Fibroblast of lung (primary cell): ENCODE measurements around the gene KRTAP19-7.

Source experiments
- EZH2 ChIP-seq: IDR thresholded peaks from 2 replicates; pipeline ENCODE4 v1.5.1; 2012; ENCODE audit warnings: low read length, control low read depth, mild to moderate bottlenecking; ENCODE audit errors: missing control alignments
- TF ChIP-seq, protein P1 (sequence below), 2 donors: IDR thresholded peaks in 1 of 2; conservative IDR thresholded peaks in 1 of 2; 1 replicate in 1 of 2; 2 replicates in 1 of 2; pipeline ENCODE4 v1.5.1; 2011 to 2012; ENCODE audit warnings: low read length in 2 of 2, control low read depth in 1 of 2, inconsistent platforms in 1 of 2, low read depth in 1 of 2, mild to moderate bottlenecking in 1 of 2

DNA sequence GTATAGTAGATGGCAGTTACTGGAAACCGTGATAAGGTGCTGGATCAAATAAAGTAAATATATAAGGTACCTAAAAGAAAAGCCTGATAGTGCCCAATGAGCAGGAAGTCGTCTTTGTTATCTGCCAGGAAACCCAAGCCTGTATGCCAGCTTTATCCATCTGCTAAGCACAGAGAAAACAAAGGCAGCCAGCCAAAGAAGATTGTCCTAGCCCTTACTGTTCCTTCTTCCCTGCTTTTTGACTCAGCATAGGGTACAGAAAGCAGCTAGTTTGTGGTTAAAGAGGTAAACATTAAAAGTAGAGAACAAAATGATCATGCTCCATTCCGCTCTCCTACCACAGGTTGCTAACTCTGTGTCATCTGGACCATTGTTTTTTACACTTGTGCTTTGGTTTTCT lies 19.0 kb upstream of the KRTAP19-7 start:
- TF ChIP-seq, protein P1, sequence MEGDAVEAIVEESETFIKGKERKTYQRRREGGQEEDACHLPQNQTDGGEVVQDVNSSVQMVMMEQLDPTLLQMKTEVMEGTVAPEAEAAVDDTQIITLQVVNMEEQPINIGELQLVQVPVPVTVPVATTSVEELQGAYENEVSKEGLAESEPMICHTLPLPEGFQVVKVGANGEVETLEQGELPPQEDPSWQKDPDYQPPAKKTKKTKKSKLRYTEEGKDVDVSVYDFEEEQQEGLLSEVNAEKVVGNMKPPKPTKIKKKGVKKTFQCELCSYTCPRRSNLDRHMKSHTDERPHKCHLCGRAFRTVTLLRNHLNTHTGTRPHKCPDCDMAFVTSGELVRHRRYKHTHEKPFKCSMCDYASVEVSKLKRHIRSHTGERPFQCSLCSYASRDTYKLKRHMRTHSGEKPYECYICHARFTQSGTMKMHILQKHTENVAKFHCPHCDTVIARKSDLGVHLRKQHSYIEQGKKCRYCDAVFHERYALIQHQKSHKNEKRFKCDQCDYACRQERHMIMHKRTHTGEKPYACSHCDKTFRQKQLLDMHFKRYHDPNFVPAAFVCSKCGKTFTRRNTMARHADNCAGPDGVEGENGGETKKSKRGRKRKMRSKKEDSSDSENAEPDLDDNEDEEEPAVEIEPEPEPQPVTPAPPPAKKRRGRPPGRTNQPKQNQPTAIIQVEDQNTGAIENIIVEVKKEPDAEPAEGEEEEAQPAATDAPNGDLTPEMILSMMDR (conservative IDR thresholded peaks at IDR 0.05 in 1 of 2, IDR thresholded peaks at IDR 0.05 in 1 of 2; ENCODE audit: low read depth in 1 of 2, low read length in 2 of 2) = no peak
- TF ChIP-seq EZH2 = no peak
